Subcutaneous abdominal adipose tissue (tissue), 5 donors: ENCODE results near the gene SLC16A3.

ENCODE experiments used
- H3K27ac ChIP-seq: one replicate; pipeline ENCODE4 v1.7.0; 2013; ENCODE audit warnings: low read depth, mild to moderate bottlenecking, inconsistent platforms, low read length, moderate library complexity
- H3K27me3 ChIP-seq, 5 donors: one replicate each; pipeline ENCODE4 v1.7.0; 2013; ENCODE audit warnings: low read length in 5 of 5, inconsistent platforms in 1 of 5; ENCODE audit not compliant: control insufficient read depth in 5 of 5, insufficient read depth in 4 of 5
- H3K36me3 ChIP-seq, 5 donors: one replicate each; pipeline ENCODE4 v1.7.0; 2013; ENCODE audit warnings: low read length in 5 of 5; ENCODE audit not compliant: control insufficient read depth in 5 of 5, insufficient read depth in 5 of 5
- H3K4me1 ChIP-seq, 5 donors: one replicate each; pipeline ENCODE4 v1.7.0; 2013; ENCODE audit warnings: low read length in 5 of 5, mild to moderate bottlenecking in 3 of 5, moderate library complexity in 1 of 5; ENCODE audit not compliant: control insufficient read depth in 5 of 5, insufficient read depth in 5 of 5
- H3K4me3 ChIP-seq, 5 donors: one replicate each; pipeline ENCODE4 v1.7.0; 2013; ENCODE audit warnings: low read length in 5 of 5, low read depth in 1 of 5
- H3K9ac ChIP-seq, 5 donors: one replicate each; pipeline ENCODE4 v1.7.0; 2013; ENCODE audit warnings: low read length in 5 of 5, mild to moderate bottlenecking in 4 of 5, moderate library complexity in 3 of 5
- H3K9me3 ChIP-seq, 5 donors: one replicate each; pipeline ENCODE4 v1.7.0; 2013; ENCODE audit warnings: low read length in 5 of 5; ENCODE audit not compliant: control insufficient read depth in 5 of 5
- donor health status: healthy.
- donor health status: healthy.
- donor health status: healthy.
- donor health status: healthy.
- donor health status: healthy.

Gene SLC16A3

DNA sequence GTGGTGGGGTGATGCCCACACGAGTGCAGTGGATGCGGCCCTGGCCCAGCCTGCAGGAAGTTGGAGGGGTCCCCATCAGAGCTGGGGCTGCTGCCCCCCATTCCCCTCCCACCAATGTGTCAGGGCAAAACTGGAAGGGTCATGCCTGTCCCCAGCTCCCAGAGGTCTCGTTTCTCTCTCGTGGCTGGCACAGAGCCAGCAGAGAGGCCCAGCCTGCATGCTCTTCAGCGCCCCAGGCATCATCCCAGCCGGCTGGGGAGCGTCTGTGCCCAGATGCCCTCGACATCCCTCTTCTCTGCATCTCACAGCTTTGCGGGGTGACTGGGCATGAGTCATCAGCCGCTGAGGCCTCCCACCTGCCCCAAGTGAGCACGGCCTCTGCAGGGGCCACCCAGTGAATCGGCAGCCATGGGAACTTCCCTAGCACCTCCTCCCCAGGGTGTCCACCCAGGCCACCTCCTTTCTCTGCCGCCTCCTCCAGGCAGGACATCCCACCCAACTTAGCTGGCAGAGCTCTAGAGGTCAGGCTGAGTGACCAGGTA is 54.4 kb downstream of the SLC16A3 start:
- H3K4me1 ChIP-seq, result peaks cover 0 to 28% (median 7%) of the 10 kb centered on the region in 5 donors
- H3K36me3 ChIP-seq, result no peaks in the 10 kb centered on the region
- peaks cover 0 to 4% (median 0%) of the 10 kb centered on the region in 5 donors for H3K27me3 ChIP-seq
- no peak overlapping the region for H3K27ac ChIP-seq
- H3K9ac ChIP-seq, result peak overlapping the region in 1 of 5 donors; percentile 48
- no peaks in the 10 kb centered on the region for H3K9me3 ChIP-seq
- H3K4me3 ChIP-seq, result no peak overlapping the region

DNA sequence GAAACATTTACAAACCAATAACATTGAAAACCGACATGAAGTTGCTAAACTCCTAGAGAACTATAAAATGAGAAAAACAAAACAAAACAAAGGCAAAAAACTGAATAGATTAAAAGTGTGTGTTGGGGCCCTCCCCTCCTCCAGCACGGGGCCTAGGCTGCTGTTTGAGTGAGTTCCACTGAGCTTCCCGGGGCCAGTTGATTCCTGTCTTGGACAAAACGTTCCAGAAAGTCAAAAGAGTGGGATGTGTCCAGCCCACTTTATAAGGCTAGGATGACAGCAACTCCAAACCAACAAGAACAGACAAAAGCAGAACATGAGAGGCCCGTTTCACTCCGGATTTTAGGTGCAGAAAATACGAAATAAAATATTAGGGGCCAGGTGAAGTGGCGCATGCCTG is 56.3 kb downstream of the SLC16A3 start:
- H3K9me3 ChIP-seq, result no peaks in the 10 kb centered on the region
- peaks cover 0 to 36% (median 7%) of the 10 kb centered on the region in 5 donors for H3K4me1 ChIP-seq
- H3K27ac ChIP-seq, result no peak overlapping the region
- peaks cover 0 to 4% (median 0%) of the 10 kb centered on the region in 5 donors for H3K27me3 ChIP-seq
- H3K36me3 ChIP-seq, result no peaks in the 10 kb centered on the region
- H3K4me3 ChIP-seq, result no peak overlapping the region
- no peak overlapping the region for H3K9ac ChIP-seq

DNA sequence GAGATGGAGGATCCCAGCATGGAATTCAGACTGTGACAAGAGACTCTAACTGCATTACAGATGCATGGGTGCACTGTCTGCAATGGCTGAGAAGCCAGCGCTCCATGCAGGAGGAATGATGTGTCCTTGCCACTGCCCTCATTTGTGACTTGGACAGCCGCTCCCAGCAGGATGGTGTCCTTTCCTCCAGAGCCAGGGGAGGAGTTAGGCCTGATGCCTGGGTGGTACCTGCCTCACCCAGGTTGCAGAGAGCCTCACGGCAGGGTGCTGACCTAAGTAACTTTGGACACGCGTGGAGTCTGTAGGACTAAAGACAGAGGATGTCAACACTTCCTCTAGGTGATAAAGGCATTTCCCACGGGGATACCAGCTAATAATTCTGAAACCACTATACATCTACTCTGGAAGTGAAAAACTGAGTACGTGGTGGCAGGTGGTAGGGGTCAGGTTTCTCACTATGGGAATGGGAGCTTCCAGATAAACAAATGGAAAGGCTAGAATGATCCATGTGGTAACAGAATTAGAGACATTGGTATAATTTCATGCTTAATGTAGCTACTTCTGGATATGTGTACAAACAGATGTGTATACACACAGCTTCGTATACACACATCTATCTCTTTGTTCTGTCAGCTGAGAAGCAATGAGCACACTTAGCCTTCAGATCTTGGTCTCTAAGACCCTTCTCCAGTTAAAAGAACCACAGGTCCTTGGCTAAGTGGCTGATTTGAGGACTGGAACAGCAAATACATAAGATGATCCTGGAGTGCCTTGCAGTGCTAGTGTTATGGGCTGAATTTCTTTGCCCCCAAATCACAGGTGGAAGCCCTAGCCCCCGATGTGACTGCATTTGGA is 58.4 kb downstream of the SLC16A3 start:
- H3K27me3 ChIP-seq, result no peaks in the 10 kb centered on the region
- no peak overlapping the region for H3K9ac ChIP-seq
- H3K9me3 ChIP-seq, result no peaks in the 10 kb centered on the region
- no peak overlapping the region for H3K4me3 ChIP-seq
- H3K27ac ChIP-seq, result peak overlapping the region; percentile 41
- peaks cover 0 to 38% (median 15%) of the 10 kb centered on the region in 5 donors for H3K4me1 ChIP-seq
- H3K36me3 ChIP-seq, result no peaks in the 10 kb centered on the region

DNA sequence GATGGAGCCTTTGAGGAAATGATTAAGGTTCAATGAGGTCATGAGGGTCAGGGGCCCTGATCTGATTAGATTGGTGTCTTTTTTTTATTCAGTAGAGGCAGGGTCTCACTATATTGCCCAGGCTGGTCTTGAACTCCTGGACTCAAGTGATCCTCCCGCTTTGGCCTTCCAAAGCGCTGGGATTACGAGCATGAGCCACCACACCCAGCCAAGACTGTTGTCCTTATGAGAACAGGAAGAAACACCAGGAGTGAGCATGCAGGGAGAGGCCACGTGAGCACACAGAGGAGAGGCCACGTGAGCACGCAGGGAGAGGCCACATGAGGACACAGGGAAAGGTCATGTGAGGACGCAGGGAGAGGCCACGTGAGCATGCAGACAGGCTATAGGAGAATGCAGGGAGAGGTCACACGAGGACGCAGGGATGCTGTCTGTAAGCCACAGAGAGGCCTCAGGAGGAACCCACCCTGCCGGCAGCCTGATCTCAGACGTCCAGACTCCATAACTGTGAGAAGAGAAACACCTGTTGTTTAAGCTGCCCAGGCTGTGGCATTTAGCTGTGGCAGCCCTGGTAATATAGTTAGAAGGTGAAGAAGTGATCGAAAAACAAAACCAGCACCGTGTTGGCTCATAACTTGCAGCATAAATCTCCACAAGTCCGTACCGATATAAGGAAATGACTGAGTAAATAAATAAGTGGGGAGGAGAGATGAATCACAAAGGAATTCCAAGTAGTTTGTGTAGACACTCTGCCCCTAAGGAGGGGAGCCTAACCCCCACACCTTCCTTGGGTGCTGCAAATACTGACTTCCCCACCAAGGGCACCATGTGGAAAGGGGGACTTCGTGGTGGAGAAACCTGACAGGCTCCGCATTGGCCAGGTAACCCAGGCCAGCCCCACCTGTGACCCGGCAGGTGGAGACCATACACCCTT is 59.3 kb downstream of the SLC16A3 start:
- Histone ChIP-seq H3K9me3 (no peaks in the 10 kb centered on the region), H3K36me3 (no peaks in the 10 kb centered on the region), H3K4me1 (peaks cover 0 to 37% (median 17%) of the 10 kb centered on the region in 5 donors), H3K9ac (no peak overlapping the region), H3K27ac (peak overlapping the region; percentile 41), H3K27me3 (no peaks in the 10 kb centered on the region), H3K4me3 (no peak overlapping the region)
